HG03521 (cell line): ENCODE results near the gene POLE2.
"Not testable (repeated sequence)": the region's sequence is repeated elsewhere in the genome, so short reads cannot be mapped to it uniquely, and the experiment has no call there.

Source experiments
- ATAC-seq: cut with Tn5 transposase; IDR thresholded peaks from one replicate; pipeline ENCODE4 v1.9.1; 2021; ENCODE audit warnings: mild to moderate bottlenecking, moderate library complexity; ENCODE audit not compliant: unreplicated experiment

The POLE2 gene

GRCh38 chr14:49620182-49621113 is 67.6 kb downstream of the POLE2 start, which contains the start of the genes MGAT2 and RPL36AL:
Gene MGAT2, plus strand, starts transcription at chr14:49620799. Its CDS starts 470 bp downstream, at chr14:49621269.
Gene RPL36AL, minus strand, starts transcription at chr14:49620626. Its CDS starts 1,522 bp downstream, at chr14:49619104.
- peak; percentile 94 for ATAC-seq

DNA sequence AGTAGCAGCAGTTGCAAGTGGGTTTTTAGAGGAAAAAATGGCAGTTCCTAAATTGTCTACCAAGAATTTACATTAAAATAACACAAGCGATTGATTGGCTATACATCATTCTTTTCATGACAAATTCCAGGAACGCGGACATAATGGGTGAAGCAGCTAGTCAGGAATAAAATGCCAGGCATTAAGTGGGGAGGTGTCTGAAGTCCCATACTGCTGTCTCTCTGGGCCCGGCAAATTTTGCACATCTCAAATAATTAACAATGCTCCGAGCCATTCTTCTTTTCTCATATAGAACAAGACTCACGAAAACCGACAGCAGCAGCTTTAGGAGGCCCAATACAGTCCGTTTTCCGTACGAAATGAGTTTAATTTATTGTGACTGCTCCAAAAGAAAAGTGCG is 68.3 kb downstream of the POLE2 start:
- ATAC-seq, result no peak

GRCh38 chr14:49619273-49619672 is 68.7 kb downstream of the POLE2 start:
- ATAC-seq, result not testable (repeated sequence)

DNA sequence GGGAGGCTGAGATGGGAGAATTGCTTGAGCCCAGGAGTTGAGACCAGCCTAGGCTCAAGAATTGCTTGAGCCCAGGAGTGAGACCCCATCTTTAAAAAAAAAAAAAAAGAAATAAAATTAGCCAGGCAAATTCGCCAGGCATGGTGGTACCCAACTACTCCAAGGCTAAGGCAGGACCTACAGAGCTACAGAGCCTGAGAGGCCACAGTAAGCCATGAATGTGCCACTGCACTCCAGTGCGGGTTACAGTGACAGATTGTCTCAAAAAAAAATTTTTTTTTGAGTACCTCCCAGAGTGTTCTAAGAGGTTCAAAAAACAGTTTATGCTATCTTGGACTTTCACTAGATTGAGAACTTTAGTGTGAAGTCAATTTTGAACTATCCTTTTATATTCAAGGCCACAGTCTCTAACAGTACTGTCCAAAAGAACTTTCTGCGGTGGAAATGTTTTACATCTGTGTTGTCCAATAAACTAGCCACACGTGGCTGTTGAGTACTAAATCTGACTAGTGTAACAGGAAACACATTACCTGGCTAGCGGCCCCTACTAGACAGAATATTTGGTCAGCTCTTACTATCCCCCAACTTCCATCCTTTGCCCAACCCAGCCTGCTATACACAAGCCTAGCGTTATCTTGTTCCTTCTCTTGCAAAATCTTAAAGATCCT is 70.0 kb downstream of the POLE2 start:
- no peak for ATAC-seq

GRCh38 chr14:49615776-49616175 is 72.2 kb downstream of the POLE2 start:
- ATAC-seq, result no peak

DNA sequence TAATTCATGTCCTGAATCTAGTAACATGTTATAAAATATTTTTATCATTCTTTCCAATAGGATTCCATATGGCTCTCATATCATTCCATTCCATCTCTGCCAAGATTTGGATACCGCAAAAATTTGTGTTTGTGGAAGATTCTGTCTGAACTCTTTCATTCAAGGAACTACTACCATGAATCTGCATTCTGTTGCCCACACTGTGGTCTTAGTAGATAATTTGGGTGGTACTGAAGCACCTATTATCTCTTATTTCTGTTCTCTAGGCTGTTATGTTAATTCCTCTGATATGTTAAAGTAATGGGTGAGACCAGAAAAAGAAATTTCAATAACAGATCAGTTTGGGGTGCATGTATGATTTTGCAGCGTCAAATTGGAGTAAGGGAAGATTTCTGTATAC is 73.8 kb downstream of the POLE2 start:
- ATAC-seq, result no peak

DNA sequence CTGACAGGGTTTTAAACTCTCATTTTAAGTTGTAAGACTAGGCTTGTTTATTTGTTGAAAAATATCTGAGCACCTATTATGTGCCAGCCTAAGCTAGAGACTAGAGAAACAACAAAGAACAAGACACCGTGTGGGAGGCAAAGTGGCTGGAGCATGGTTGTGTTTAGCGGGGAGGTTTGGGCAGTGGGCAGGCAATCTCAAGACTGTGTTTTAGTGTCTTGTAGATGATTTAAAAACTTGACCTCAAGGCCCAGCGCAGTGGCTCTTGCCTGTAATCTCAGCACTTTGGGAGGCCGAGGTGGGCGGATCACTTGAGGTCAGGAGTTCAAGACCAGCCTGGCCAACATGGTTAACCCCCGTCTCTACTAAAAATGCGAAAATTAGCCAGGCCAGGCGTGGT is 75.3 kb downstream of the POLE2 start:
- no peak for ATAC-seq

GRCh38 chr14:49612251-49612650 is 75.8 kb downstream of the POLE2 start:
- ATAC-seq, result no peak

DNA sequence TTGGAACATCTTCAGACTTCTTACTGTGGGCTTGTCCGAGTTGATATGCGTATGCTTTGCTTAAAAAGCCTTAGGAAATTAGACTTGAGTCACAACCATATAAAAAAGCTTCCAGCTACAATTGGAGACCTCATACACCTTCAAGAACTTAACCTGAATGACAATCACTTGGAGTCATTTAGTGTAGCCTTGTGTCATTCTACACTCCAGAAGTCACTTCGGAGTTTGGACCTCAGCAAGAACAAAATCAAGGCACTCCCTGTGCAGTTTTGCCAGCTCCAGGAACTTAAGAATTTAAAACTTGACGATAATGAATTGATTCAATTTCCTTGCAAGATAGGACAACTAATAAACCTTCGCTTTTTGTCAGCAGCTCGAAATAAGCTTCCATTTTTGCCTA is 80.4 kb downstream of the POLE2 start:
- ATAC-seq, result no peak

DNA sequence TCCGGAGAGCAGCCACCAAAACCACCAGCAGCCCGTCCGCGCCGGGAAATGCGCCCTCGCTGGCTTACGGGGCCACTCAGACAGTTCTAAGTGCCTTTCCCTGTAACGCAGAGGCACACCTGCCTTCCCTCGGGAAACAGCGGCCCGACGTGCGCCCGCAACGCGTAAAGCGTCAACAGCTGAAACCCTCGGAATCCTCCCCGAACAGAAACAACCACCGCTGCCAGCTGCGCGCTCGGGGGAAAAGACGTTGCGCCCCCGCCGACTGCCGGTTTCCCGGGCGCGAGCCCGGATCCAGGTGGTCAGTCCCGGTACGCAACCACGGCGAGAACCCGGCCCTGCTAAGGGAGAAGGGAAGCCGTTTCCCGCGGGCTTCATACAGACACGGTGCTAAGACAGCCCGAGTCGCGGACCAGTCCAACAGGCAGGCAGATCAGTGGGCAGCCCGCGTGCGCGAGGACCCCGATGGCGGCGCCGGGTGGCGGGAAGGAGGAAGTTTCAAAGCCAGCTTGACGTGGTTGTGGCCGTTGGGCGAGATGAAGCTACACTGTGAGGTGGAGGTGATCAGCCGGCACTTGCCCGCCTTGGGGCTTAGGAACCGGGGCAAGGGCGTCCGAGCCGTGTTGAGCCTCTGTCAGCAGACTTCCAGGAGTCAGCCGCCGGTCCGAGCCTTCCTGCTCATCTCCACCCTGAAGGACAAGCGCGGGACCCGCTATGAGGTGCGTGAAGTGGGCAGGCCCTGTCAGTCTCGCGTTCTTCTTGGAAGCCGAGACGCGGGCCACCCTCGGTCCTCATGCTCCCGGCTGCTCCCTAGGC is 89.3 kb downstream of the POLE2 start, which contains the start of gene LRR1:
LRR1 (plus strand) TSS at position 456 of the 816 bp plus-strand sequence; CDS start at position 537, 81 bp downstream.
- ATAC-seq, result peak; percentile 58

DNA sequence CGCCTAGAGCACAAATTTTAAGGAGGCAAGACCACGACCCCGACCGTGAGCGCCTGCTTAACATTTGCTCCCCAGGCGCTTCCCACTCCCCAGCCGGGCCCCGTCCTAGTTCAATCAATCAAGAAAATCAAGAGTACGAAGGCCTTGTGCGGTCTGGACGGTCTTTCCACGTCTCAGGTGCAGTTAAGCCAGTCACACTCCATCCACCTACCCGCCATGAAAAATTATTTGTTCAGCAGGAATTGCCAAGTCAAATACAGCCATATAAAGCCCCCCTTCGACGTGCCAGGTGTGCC is 89.9 kb downstream of the POLE2 start:
- peak; percentile 1 for ATAC-seq

DNA sequence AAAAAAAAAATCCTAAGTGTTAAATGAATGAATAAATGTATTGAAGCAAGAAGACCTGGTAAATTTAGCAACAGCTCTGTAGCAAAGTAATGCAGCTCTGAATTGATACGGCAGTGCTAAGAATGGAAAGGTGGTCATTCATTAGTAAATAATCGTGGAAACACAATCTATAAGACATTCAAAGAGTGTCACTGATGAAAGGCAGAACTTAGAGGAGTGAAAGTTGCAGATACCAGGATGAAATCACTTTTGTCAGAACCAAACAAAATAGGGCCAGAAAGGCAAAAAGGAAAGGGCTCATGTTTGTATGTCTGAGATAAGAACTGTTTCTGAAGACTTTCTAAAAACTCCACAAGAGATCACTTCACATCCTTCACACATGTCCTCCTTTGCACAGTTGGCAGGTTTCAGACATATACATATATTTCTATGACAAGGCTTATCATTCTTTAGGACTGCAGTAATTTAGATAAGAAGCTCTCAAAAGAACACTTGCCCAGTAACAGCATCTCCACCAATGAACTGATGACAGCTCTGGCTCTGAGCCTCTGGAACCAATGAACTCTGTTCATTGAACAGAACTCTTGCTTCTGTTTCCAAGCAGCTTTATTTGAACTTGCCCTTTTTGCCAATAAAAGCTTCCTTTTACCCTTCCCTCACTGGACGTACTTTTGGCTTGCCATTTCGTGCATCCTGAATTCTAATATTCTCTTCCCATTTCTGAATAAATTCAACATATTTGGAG is 93.5 kb downstream of the POLE2 start:
- ATAC-seq, result no peak
